WERI-Rb-1 (cell line): ENCODE results near the gene OR6C1.
"Not testable (repeated sequence)": the region's sequence is repeated elsewhere in the genome, so short reads cannot be mapped to it uniquely, and the experiment has no call there.

Experiments used
- DNase-seq: peaks from one replicate; pipeline ENCODE4 v3.0.0-alpha.2; 2020
- H3K27ac ChIP-seq: fragments of 250-450 bp; sonication (Bioruptor Pico); 2 replicates; pipeline ENCODE4 v1.5.1; 2020; ENCODE audit warnings: mild to moderate bottlenecking, moderate library complexity
- H3K27me3 ChIP-seq: fragments of 250-450 bp; sonication (Bioruptor Pico); 2 replicates; pipeline ENCODE4 v1.5.1; 2021; ENCODE audit warnings: mild to moderate bottlenecking, low read depth, moderate library complexity; ENCODE audit not compliant: insufficient read depth, severe bottlenecking
- H3K36me3 ChIP-seq: fragments of 250-450 bp; sonication (Bioruptor Pico); 2 replicates; pipeline ENCODE4 v1.5.1; 2020; ENCODE audit warnings: mild to moderate bottlenecking, moderate library complexity
- H3K4me3 ChIP-seq: 2 replicates; pipeline ENCODE4 v1.5.1; 2011; ENCODE audit warnings: low read depth, mild to moderate bottlenecking, control low read depth, low read length
- H3K9me3 ChIP-seq: fragments of 250-450 bp; sonication (Bioruptor Pico); 2 replicates; pipeline ENCODE4 v1.5.1; 2021; ENCODE audit warnings: mild to moderate bottlenecking, moderate library complexity; ENCODE audit not compliant: severe bottlenecking
- TF ChIP-seq, protein P1 (sequence below): IDR thresholded peaks from 2 replicates; pipeline ENCODE4 v1.5.1; 2011; ENCODE audit warnings: low read depth, mild to moderate bottlenecking, control low read depth, inconsistent platforms, low read length

Gene OR6C1

DNA sequence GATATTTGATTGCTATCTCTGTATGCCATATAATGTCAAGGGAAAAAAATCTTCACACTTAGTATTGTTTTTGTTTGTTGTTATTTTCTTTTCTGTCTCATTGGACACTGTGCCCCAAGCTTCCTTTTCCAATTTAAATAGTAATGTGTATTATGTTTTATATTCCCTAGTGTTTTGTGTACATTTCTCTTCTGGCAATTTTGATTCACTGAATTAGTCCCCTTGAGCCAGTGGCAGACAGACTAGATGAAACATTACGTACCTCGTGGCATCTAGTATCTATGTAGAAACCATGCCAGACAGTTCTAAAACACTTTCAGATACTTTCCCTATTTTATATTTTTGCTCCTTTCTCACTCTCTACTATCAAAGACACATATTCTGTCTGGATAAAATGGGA lies at the start of gene OR6C1:
OR6C1 (plus strand) TSS at position 301 of the 400 bp plus-strand sequence. CDS start 6,257 bp downstream, outside the sequence.
- DNase-seq = no peak

GRCh38 chr12:55280991-55281390 lies 33.2 kb upstream of the OR6C1 start:
- Histone ChIP-seq H3K27ac (no peak overlapping the region), H3K27me3 (peaks cover 29% of the 10 kb centered on the region), H3K4me3 (no peak overlapping the region), H3K9me3 (no peaks in the 10 kb centered on the region), H3K36me3 (no peaks in the 10 kb centered on the region)
- no peak for DNase-seq
- TF ChIP-seq, protein P1, sequence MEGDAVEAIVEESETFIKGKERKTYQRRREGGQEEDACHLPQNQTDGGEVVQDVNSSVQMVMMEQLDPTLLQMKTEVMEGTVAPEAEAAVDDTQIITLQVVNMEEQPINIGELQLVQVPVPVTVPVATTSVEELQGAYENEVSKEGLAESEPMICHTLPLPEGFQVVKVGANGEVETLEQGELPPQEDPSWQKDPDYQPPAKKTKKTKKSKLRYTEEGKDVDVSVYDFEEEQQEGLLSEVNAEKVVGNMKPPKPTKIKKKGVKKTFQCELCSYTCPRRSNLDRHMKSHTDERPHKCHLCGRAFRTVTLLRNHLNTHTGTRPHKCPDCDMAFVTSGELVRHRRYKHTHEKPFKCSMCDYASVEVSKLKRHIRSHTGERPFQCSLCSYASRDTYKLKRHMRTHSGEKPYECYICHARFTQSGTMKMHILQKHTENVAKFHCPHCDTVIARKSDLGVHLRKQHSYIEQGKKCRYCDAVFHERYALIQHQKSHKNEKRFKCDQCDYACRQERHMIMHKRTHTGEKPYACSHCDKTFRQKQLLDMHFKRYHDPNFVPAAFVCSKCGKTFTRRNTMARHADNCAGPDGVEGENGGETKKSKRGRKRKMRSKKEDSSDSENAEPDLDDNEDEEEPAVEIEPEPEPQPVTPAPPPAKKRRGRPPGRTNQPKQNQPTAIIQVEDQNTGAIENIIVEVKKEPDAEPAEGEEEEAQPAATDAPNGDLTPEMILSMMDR = no peak

More for the DNA sequence above, at the start of gene OR6C1:
- Histone ChIP-seq H3K36me3 (no peaks in the 10 kb centered on the region), H3K9me3 (no peaks in the 10 kb centered on the region), H3K27ac (no peak within 1 kb of the TSS), H3K4me3 (no peak within 1 kb of the TSS), H3K27me3 (peaks cover 18% of the 10 kb centered on the region)
- TF ChIP-seq, protein P1 = no peak

DNA sequence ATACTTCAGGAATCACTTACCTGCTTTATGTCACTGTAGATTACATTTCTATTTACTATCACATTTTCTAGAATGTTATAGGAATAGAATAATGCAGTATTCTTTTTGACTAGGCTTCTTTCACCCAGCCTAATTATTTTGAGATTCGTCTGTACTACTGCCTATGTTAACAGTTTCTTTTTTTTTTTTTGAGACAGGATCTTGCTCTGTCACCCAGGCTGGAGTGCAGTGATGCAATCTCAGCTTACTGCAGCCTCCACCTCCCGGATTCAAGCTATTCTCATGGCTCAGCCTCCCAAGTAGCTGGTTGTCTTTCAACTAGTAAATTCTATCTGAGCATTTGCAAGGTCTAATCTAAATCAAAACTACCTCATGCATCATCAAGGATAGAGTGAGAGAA lies 24.1 kb upstream of the OR6C1 start:
- Histone ChIP-seq H3K36me3 (no peaks in the 10 kb centered on the region), H3K27me3 (peaks cover 36% of the 10 kb centered on the region), H3K4me3 (no peak overlapping the region), H3K27ac (no peak overlapping the region), H3K9me3 (no peaks in the 10 kb centered on the region)
- TF ChIP-seq, protein P1 = no peak
- no peak for DNase-seq

- H3K36me3 ChIP-seq = no peaks in the 10 kb centered on the region
- TF ChIP-seq, protein P1 = no peak
- no peak within 1 kb of the TSS for H3K27ac ChIP-seq
- H3K4me3 ChIP-seq = no peak within 1 kb of the TSS
- no peak for DNase-seq
- H3K27me3 ChIP-seq = peaks cover 41% of the 10 kb centered on the region
- H3K9me3 ChIP-seq = no peaks in the 10 kb centered on the region
Observed at GRCh38 chr12:55296469-55296868, 17.7 kb upstream of the OR6C1 start, which contains the start of gene OR6C6. Gene OR6C6, minus strand, starts transcription at chr12:55296569. Its CDS starts 1,337 bp downstream, at chr12:55295232.

DNA sequence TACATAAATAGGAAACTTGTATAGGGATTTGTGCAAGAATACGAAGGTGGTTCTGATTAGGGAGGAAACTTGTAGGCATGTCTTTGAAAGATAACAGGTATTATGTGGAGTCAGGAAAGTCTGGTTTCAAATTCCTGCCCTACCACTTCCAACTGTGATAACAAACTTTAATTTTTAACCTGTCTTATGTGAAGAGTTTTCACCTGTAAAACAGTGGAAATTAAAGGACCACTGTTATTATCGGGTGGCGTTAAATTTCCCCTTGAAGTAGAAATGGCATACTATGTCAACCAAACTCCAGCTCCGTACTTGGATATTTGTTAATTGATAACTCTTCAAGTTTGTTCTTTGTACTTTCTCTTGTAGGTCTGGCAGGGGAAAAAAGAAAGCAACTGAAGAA lies 6.1 kb downstream of the OR6C1 start:
- TF ChIP-seq, protein P1 = no peak
- H3K27me3 ChIP-seq = peaks cover 11% of the 10 kb centered on the region
- DNase-seq = no peak
- H3K36me3 ChIP-seq = no peaks in the 10 kb centered on the region
- H3K4me3 ChIP-seq = no peak overlapping the region
- H3K27ac ChIP-seq = no peak overlapping the region
- no peaks in the 10 kb centered on the region for H3K9me3 ChIP-seq

GRCh38 chr12:55325801-55326200 lies 11.7 kb downstream of the OR6C1 start:
- not testable (repeated sequence) for DNase-seq, H3K9me3 ChIP-seq, H3K36me3 ChIP-seq, H3K4me3 ChIP-seq, H3K27ac ChIP-seq
- peaks cover 37% of the 10 kb centered on the region for H3K27me3 ChIP-seq
